ENCODE data around the gene REEP2.

REEP2 gene

GRCh38 chr5:138490648-138491283 lies 51.9 kb downstream of the REEP2 start:
- no peak for TF ChIP-seq CTCF (IDR thresholded peaks at IDR 0.05)

GRCh38 chr5:138491284-138491648 lies 52.4 kb downstream of the REEP2 start:
- no peak for TF ChIP-seq CTCF (IDR thresholded peaks at IDR 0.05)

- TF ChIP-seq CTCF (IDR thresholded peaks at IDR 0.05): no peak
Observed at GRCh38 chr5:138491669-138492559, 53.1 kb downstream of the REEP2 start.

GRCh38 chr5:138492560-138493045 lies 53.7 kb downstream of the REEP2 start:
- no peak for TF ChIP-seq CTCF (IDR thresholded peaks at IDR 0.05)

- no peak for TF ChIP-seq CTCF (IDR thresholded peaks at IDR 0.05)
Observed at GRCh38 chr5:138495351-138495750, 56.5 kb downstream of the REEP2 start.

All from LNCAP (cell line).